Spleen (tissue), 11 donors: Measurements from ENCODE around the gene SSR1. TPM values are rescaled to one million over a fixed set of nuclear protein-coding genes. Genes with fewer than 3 reads are reported as not detected.
"Not testable (repeated sequence)": the region's sequence is repeated elsewhere in the genome, so short reads cannot be mapped to it uniquely, and the experiment has no call there.

Source experiments
- DNase-seq: peaks from one replicate; pipeline ENCODE4 v3.0.0-alpha.2; 2020
- H3K27ac ChIP-seq, 8 donors: fragments of 200-600 bp; sonication (generic) in 7 of 8; 1 replicate in 4 of 8; 2 replicates in 4 of 8; pipeline versions ENCODE4 v1.5.0 to v1.8.0; 2016 to 2021; ENCODE audit warnings: inconsistent platforms in 4 of 8, mild to moderate bottlenecking in 4 of 8, moderate library complexity in 1 of 8
- H3K27me3 ChIP-seq, 7 donors: fragments of 200-600 bp; sonication (generic) in 6 of 7; replicated peaks in 1 of 7; 1 replicate in 4 of 7; 2 replicates in 3 of 7; pipeline versions ENCODE4 v1.5.0 to v1.8.0; 2016 to 2021; ENCODE audit warnings: inconsistent platforms in 3 of 7, mild to moderate bottlenecking in 1 of 7
- H3K36me3 ChIP-seq, 6 donors: fragments of 200-600 bp; sonication (generic) in 5 of 6; 1 replicate in 4 of 6; 2 replicates in 2 of 6; pipeline versions ENCODE4 v1.5.0 to v1.8.0; 2016 to 2021; ENCODE audit warnings: inconsistent platforms in 2 of 6
- H3K4me1 ChIP-seq, 6 donors: fragments of 200-600 bp; sonication (generic) in 5 of 6; 1 replicate in 3 of 6; 2 replicates in 3 of 6; pipeline versions ENCODE4 v1.5.0 to v1.8.0; 2016 to 2021; ENCODE audit warnings: inconsistent platforms in 3 of 6
- H3K4me3 ChIP-seq, 8 donors: fragments of 200-600 bp; sonication (generic) in 7 of 8; 1 replicate in 4 of 8; 2 replicates in 4 of 8; pipeline versions ENCODE4 v1.5.0 to v1.8.0; 2016 to 2021; ENCODE audit warnings: inconsistent platforms in 4 of 8, mild to moderate bottlenecking in 4 of 8, moderate library complexity in 2 of 8
- H3K9me3 ChIP-seq, 8 donors: fragments of 200-600 bp; sonication (generic) in 7 of 8; 1 replicate in 4 of 8; 2 replicates in 4 of 8; pipeline versions ENCODE4 v1.5.0 to v1.8.0; 2016 to 2021; ENCODE audit warnings: inconsistent platforms in 4 of 8
- CTCF ChIP-seq, 11 experiments: fragments of 200-600 bp in 7 of 11; fragments of 450-650 bp in 4 of 11; sonication (generic) in 4 of 11; IDR thresholded peaks in 8 of 11; conservative IDR thresholded peaks in 3 of 11; 1 replicate in 7 of 11; 2 replicates in 4 of 11; pipeline versions ENCODE4 v1.4.0 to v1.8.0; 2016 to 2021; ENCODE audit warnings: antibody characterized with exemption in 11 of 11, inconsistent platforms in 4 of 11, mild to moderate bottlenecking in 1 of 11
- POLR2A ChIP-seq, 3 donors: fragments of 450-650 bp; IDR thresholded peaks; one replicate each; pipeline ENCODE4 v1.5.1; 2017; ENCODE audit warnings: antibody characterized with exemption in 3 of 3, mild to moderate bottlenecking in 1 of 3
- POLR2AphosphoS5 ChIP-seq, 3 donors: sonication (generic); formaldehyde crosslinking; IDR thresholded peaks; one replicate each; pipeline ENCODE4 v1.5.1; 2017; ENCODE audit warnings: antibody characterized with exemption in 3 of 3
- WGBS, 5 donors: extraction: QIAGEN DNeasy Blood & Tissue Kit in 3 of 5; methylation state at CpG; one replicate each; pipeline versions ENCODE4 v1.1.5 to v1.1.7; 2013 to 2018; 5-methylcytosine and 5-hydroxymethylcytosine counted together
- intact Hi-C: fragments of 100-400 bp; cut with DNase I; formaldehyde crosslinking; loops from one replicate; pipeline ENCODE4 v1.15.0; 2023; ENCODE audit warnings: low total_unique reads
- polyA plus RNA-seq, 3 donors: library from polyadenylated mRNA; stranded (reverse); fragments of 200-250 nt; gene quantifications; one replicate each; pipeline ENCODE4 v1.2.1, GENCODE V29; 2013
- total RNA-seq, 7 donors: library from RNA; depleted of rRNA in 3 of 7; stranded (reverse); fragments of >200 nt in 3 of 7; fragmentation: NEBNext Ultra II Directional in 4 of 7; extraction: Animal tissue kit (Norgen Biotek cat#: 25700) in 4 of 7; gene quantifications; one replicate each; pipeline versions ENCODE4 v1.1.0 to v1.2.1, GENCODE V29; 2016 to 2021
- donor health status: healthy with polysubstance abuse.
- donor health status: DM: no; HTN: no; CAD: no; lungs with moderate emphysema.
- donor health status: DM: no; HTN: no; CAD: no.
- donor health status: Bipolar disorder and iron deficiency.
- donor health status: healthy.
- donor health status: DM: no; HTN: no; CAD: no.
- donor health status: DM: yes; HTN: yes; CAD: no.

SSR1 gene
- total and polyA plus RNA-seq, 10 donors = 15.8 to 132 (median 72.9) TPM

- Histone ChIP-seq H3K4me3 (no peak overlapping the region), H3K27ac (no peak overlapping the region), H3K9me3 (no peaks in the 10 kb centered on the region), H3K27me3 (no peaks in the 10 kb centered on the region), H3K4me1 (peaks cover under 1 to 21% (median 11%) of the 10 kb centered on the region in 6 donors), H3K36me3 (no peaks in the 10 kb centered on the region)
- TF ChIP-seq POLR2A (IDR thresholded peaks at IDR 0.05) (no peak), CTCF (IDR thresholded peaks at IDR 0.05 in 8 of 11, conservative IDR thresholded peaks at IDR 0.05 in 3 of 11) (no peak), POLR2AphosphoS5 (IDR thresholded peaks at IDR 0.05) (no peak)
- intact Hi-C loops = loop anchor here (10.0 kb wide), 1 partner anchor 78 kb away; no protein-coding TSS in a partner anchor
- WGBS, 5 donors = 95 to 98% (median 97%) methylated on average over 15 to 41 of the region's 41 CpGs
- no peak for DNase-seq
Observed at GRCh38 chr6:7316658-7317533, 3.9 kb upstream of the SSR1 start.

- DNase-seq = no peak
- Histone ChIP-seq H3K4me1 (peaks cover 8 to 30% (median 20%) of the 10 kb centered on the region in 6 donors), H3K9me3 (no peaks in the 10 kb centered on the region), H3K27me3 (no peaks in the 10 kb centered on the region), H3K4me3 (no peak overlapping the region), H3K36me3 (no peaks in the 10 kb centered on the region), H3K27ac (no peak overlapping the region)
- 72 to 86% (median 74%) methylated on average over 6 of the region's 6 CpGs for WGBS, 5 donors
- intact Hi-C loops = loop anchor here (10.0 kb wide), 1 partner anchor 79 kb away; no protein-coding TSS in a partner anchor
- TF ChIP-seq POLR2A (IDR thresholded peaks at IDR 0.05) (no peak), POLR2AphosphoS5 (IDR thresholded peaks at IDR 0.05) (no peak), CTCF (IDR thresholded peaks at IDR 0.05 in 8 of 11, conservative IDR thresholded peaks at IDR 0.05 in 3 of 11) (no peak)
Observed at GRCh38 chr6:7315948-7316365, 3.0 kb upstream of the SSR1 start.

GRCh38 chr6:7315087-7315947 is 2.3 kb upstream of the SSR1 start:
- not testable (repeated sequence) for H3K36me3 ChIP-seq, H3K27ac ChIP-seq, H3K27me3 ChIP-seq, H3K4me3 ChIP-seq, H3K9me3 ChIP-seq
- peak; percentile 82 for DNase-seq
- H3K4me1 ChIP-seq = peaks cover 8 to 37% (median 26%) of the 10 kb centered on the region in 6 donors
- WGBS, 5 donors = 83 to 90% (median 87%) methylated on average over 12 to 34 of the region's 34 CpGs
- intact Hi-C loops = loop anchor here (10.0 kb wide), 1 partner anchor 79 kb away; no protein-coding TSS in a partner anchor

- intact Hi-C loops = loop anchor here (10.0 kb wide), 1 partner anchor 80 kb away; no protein-coding TSS in a partner anchor
- no peak for DNase-seq
Observed at GRCh38 chr6:7314414-7314813, 1.4 kb upstream of the SSR1 start.

More at GRCh38 chr6:7314414-7314813, 1.4 kb upstream of the SSR1 start:
- H3K27ac ChIP-seq = peak overlapping the region in 1 of 8 donors; percentile 95
- peaks cover 0 to 11% (median 4%) of the 10 kb centered on the region in 6 donors for H3K36me3 ChIP-seq
- no peaks in the 10 kb centered on the region for H3K9me3 ChIP-seq
- H3K4me1 ChIP-seq = peaks cover 8 to 46% (median 29%) of the 10 kb centered on the region in 6 donors
- H3K27me3 ChIP-seq = no peaks in the 10 kb centered on the region
- H3K4me3 ChIP-seq = no peak overlapping the region
- TF ChIP-seq POLR2A (IDR thresholded peaks at IDR 0.05) (no peak), POLR2AphosphoS5 (IDR thresholded peaks at IDR 0.05) (no peak), CTCF (IDR thresholded peaks at IDR 0.05 in 8 of 11, conservative IDR thresholded peaks at IDR 0.05 in 3 of 11) (no peak)
- WGBS, 5 donors = 85 to 98% (median 91%) methylated on average over 6 to 7 of the region's 7 CpGs
